BLaER1 (cell line): Measurements from ENCODE around the gene GDF9.
A peak's percentile ranks its signal among the peaks of the same experiment; 100 is the strongest.

ENCODE experiments used
- H3K27ac ChIP-seq: shearing (Covaris generic); formaldehyde crosslinking; 2 replicates; pipeline ENCODE4 v1.8.1; 2022
- H3K27me3 ChIP-seq: shearing (Covaris generic); formaldehyde crosslinking; 2 replicates; pipeline ENCODE4 v1.8.1; 2022
- H3K36me3 ChIP-seq: shearing (Covaris generic); formaldehyde crosslinking; 2 replicates; pipeline ENCODE4 v1.8.1; 2022
- H3K4me1 ChIP-seq: shearing (Covaris generic); formaldehyde crosslinking; 2 replicates; pipeline ENCODE4 v1.8.1; 2022
- H3K4me2 ChIP-seq: shearing (Covaris generic); formaldehyde crosslinking; 2 replicates; pipeline ENCODE4 v1.8.1; 2022
- H3K4me3 ChIP-seq: shearing (Covaris generic); formaldehyde crosslinking; 2 replicates; pipeline ENCODE4 v1.8.1; 2022
- H3K9ac ChIP-seq: shearing (Covaris generic); formaldehyde crosslinking; 2 replicates; pipeline ENCODE4 v1.8.1; 2022
- H3K9me3 ChIP-seq: shearing (Covaris generic); formaldehyde crosslinking; 2 replicates; pipeline ENCODE4 v1.8.1; 2022
- H4K20me1 ChIP-seq: shearing (Covaris generic); formaldehyde crosslinking; 2 replicates; pipeline ENCODE4 v1.8.1; 2022
- Cebpa-rat ChIP-seq: shearing (Covaris generic); IDR thresholded peaks from 2 replicates; pipeline ENCODE4 v1.8.1; 2022

The GDF9 gene

GRCh38 chr5:132866342-132867045 lies at the start of gene GDF9, which contains the start of gene UQCRQ:
TSS of gene GDF9 (minus strand) at chr5:132866469. CDS start at chr5:132864533, 1,936 bp downstream.
TSS of gene UQCRQ (plus strand) at chr5:132866642. CDS start at chr5:132866882, 240 bp downstream.
- Histone ChIP-seq H3K27me3 (no peaks in the 10 kb centered on the region), H3K9me3 (no peaks in the 10 kb centered on the region), H3K4me1 (peaks cover 26% of the 10 kb centered on the region), H3K4me2 (peak within 1 kb of the TSS; percentile 90), H3K4me3 (peak within 1 kb of the TSS; percentile 89), H3K27ac (peak within 1 kb of the TSS; percentile 91), H3K36me3 (peaks cover 39% of the 10 kb centered on the region), H4K20me1 (peaks cover 21% of the 10 kb centered on the region; the same call in 1 of the 2 replicates), H3K9ac (peak within 1 kb of the TSS; percentile 94)
- TF ChIP-seq Cebpa-rat, result no peak

- Histone ChIP-seq H4K20me1 (peaks cover 68% of the 10 kb centered on the region), H3K4me1 (no peaks in the 10 kb centered on the region), H3K9me3 (no peaks in the 10 kb centered on the region), H3K4me2 (no peak overlapping the region), H3K36me3 (peaks cover 80% of the 10 kb centered on the region), H3K9ac (no peak overlapping the region), H3K27ac (no peak overlapping the region), H3K4me3 (no peak overlapping the region), H3K27me3 (no peaks in the 10 kb centered on the region)
- TF ChIP-seq Cebpa-rat, result no peak
Measured at GRCh38 chr5:132915681-132916080, 49.4 kb upstream of the GDF9 start.

GRCh38 chr5:132909702-132910101 lies 43.4 kb upstream of the GDF9 start:
- peaks cover 66% of the 10 kb centered on the region for H3K36me3 ChIP-seq
- no peaks in the 10 kb centered on the region for H3K9me3 ChIP-seq
- no peaks in the 10 kb centered on the region for H3K4me1 ChIP-seq
- H4K20me1 ChIP-seq, result peaks cover 75% of the 10 kb centered on the region
- H3K4me2 ChIP-seq, result no peak overlapping the region
- H3K9ac ChIP-seq, result no peak overlapping the region
- H3K4me3 ChIP-seq, result no peak overlapping the region
- H3K27ac ChIP-seq, result no peak overlapping the region
- no peaks in the 10 kb centered on the region for H3K27me3 ChIP-seq
- no peak for TF ChIP-seq Cebpa-rat

GRCh38 chr5:132907161-132907560 lies 40.9 kb upstream of the GDF9 start:
- no peak overlapping the region for H3K4me2 ChIP-seq
- H3K4me3 ChIP-seq, result no peak overlapping the region
- H3K9ac ChIP-seq, result no peak overlapping the region
- H3K9me3 ChIP-seq, result no peaks in the 10 kb centered on the region
- peaks cover 62% of the 10 kb centered on the region for H3K36me3 ChIP-seq
- H3K4me1 ChIP-seq, result no peaks in the 10 kb centered on the region
- H3K27me3 ChIP-seq, result no peaks in the 10 kb centered on the region
- peaks cover 68% of the 10 kb centered on the region for H4K20me1 ChIP-seq
- no peak for TF ChIP-seq Cebpa-rat
- no peak overlapping the region for H3K27ac ChIP-seq

- H3K4me2 ChIP-seq, result no peak overlapping the region
- H4K20me1 ChIP-seq, result peaks cover 64% of the 10 kb centered on the region
- H3K27me3 ChIP-seq, result no peaks in the 10 kb centered on the region
- no peaks in the 10 kb centered on the region for H3K4me1 ChIP-seq
- H3K4me3 ChIP-seq, result no peak overlapping the region
- H3K9ac ChIP-seq, result no peak overlapping the region
- peaks cover 65% of the 10 kb centered on the region for H3K36me3 ChIP-seq
- no peak overlapping the region for H3K27ac ChIP-seq
- no peak for TF ChIP-seq Cebpa-rat
- H3K9me3 ChIP-seq, result no peaks in the 10 kb centered on the region
Measured at GRCh38 chr5:132905938-132906337, 39.7 kb upstream of the GDF9 start.

- no peaks in the 10 kb centered on the region for H3K4me1 ChIP-seq
- peaks cover 34% of the 10 kb centered on the region for H4K20me1 ChIP-seq
- H3K9ac ChIP-seq, result no peak overlapping the region
- no peak overlapping the region for H3K27ac ChIP-seq
- TF ChIP-seq Cebpa-rat, result no peak
- no peaks in the 10 kb centered on the region for H3K27me3 ChIP-seq
- H3K4me3 ChIP-seq, result no peak overlapping the region
- H3K36me3 ChIP-seq, result peaks cover 63% of the 10 kb centered on the region
- H3K4me2 ChIP-seq, result no peak overlapping the region
- no peaks in the 10 kb centered on the region for H3K9me3 ChIP-seq
Measured at GRCh38 chr5:132901730-132902129, 35.5 kb upstream of the GDF9 start.

- H3K4me1 ChIP-seq, result no peaks in the 10 kb centered on the region
- no peak overlapping the region for H3K27ac ChIP-seq
- no peak overlapping the region for H3K4me2 ChIP-seq
- TF ChIP-seq Cebpa-rat, result no peak
- no peaks in the 10 kb centered on the region for H3K27me3 ChIP-seq
- no peak overlapping the region for H3K4me3 ChIP-seq
- peaks cover 27% of the 10 kb centered on the region; the same call in 1 of the 2 replicates for H4K20me1 ChIP-seq
- no peak overlapping the region for H3K9ac ChIP-seq
- peaks cover 70% of the 10 kb centered on the region for H3K36me3 ChIP-seq
- no peaks in the 10 kb centered on the region for H3K9me3 ChIP-seq
Measured at GRCh38 chr5:132901036-132901435, 34.8 kb upstream of the GDF9 start.

GRCh38 chr5:132898094-132898493 lies 31.8 kb upstream of the GDF9 start:
- Histone ChIP-seq H3K27me3 (no peaks in the 10 kb centered on the region), H3K9me3 (no peaks in the 10 kb centered on the region), H3K9ac (no peak overlapping the region), H3K36me3 (peaks cover 84% of the 10 kb centered on the region), H3K4me2 (no peak overlapping the region), H4K20me1 (peaks cover 18% of the 10 kb centered on the region), H3K4me1 (no peaks in the 10 kb centered on the region), H3K27ac (no peak overlapping the region), H3K4me3 (no peak overlapping the region)
- no peak for TF ChIP-seq Cebpa-rat

- peaks cover 27% of the 10 kb centered on the region for H4K20me1 ChIP-seq
- no peaks in the 10 kb centered on the region for H3K4me1 ChIP-seq
- H3K27me3 ChIP-seq, result no peaks in the 10 kb centered on the region
- H3K9me3 ChIP-seq, result no peaks in the 10 kb centered on the region
- no peak overlapping the region for H3K9ac ChIP-seq
- no peak for TF ChIP-seq Cebpa-rat
- H3K4me3 ChIP-seq, result no peak overlapping the region
- H3K4me2 ChIP-seq, result no peak overlapping the region
- peaks cover 88% of the 10 kb centered on the region for H3K36me3 ChIP-seq
- no peak overlapping the region for H3K27ac ChIP-seq
Measured at GRCh38 chr5:132896685-132897084, 30.4 kb upstream of the GDF9 start.

GRCh38 chr5:132895719-132896305 lies 29.5 kb upstream of the GDF9 start:
- TF ChIP-seq Cebpa-rat, result no peak
- Histone ChIP-seq H3K4me1 (no peaks in the 10 kb centered on the region), H3K4me2 (no peak overlapping the region), H3K9me3 (no peaks in the 10 kb centered on the region), H3K27me3 (no peaks in the 10 kb centered on the region), H3K4me3 (no peak overlapping the region), H3K36me3 (peaks cover 86% of the 10 kb centered on the region), H3K9ac (no peak overlapping the region), H4K20me1 (peaks cover 27% of the 10 kb centered on the region), H3K27ac (no peak overlapping the region)
